CD14-positive monocyte (primary cell): ENCODE data around the gene CCDC33. TPM values are rescaled to one million over a fixed set of nuclear protein-coding genes. Genes with fewer than 3 reads are reported as not detected.

ENCODE experiments used
- DNase-seq, 3 donors: peaks; one replicate each; pipeline ENCODE4 v3.0.0-alpha.2; 2011 to 2022
- H2AFZ ChIP-seq: 2 replicates; pipeline ENCODE4 v1.6.0; 2012; ENCODE audit warnings: mild to moderate bottlenecking, low read depth, low read length, inconsistent platforms; ENCODE audit not compliant: insufficient read depth, poor library complexity, severe bottlenecking
- H3K27ac ChIP-seq, 2 donors: 1 replicate in 1 of 2; 2 replicates in 1 of 2; pipeline ENCODE4 v1.5.1; 2012 to 2013; ENCODE audit warnings: low read length in 2 of 2, control low read depth in 1 of 2, inconsistent platforms in 1 of 2, low read depth in 1 of 2, mild to moderate bottlenecking in 1 of 2
- H3K27me3 ChIP-seq, 2 donors: one replicate each; pipeline versions ENCODE4 v1.6.0 to v1.6.1; 2011 to 2013; ENCODE audit warnings: low read length in 2 of 2; ENCODE audit not compliant: control insufficient read depth in 2 of 2, insufficient read depth in 2 of 2
- H3K36me3 ChIP-seq, 2 donors: replicated peaks in 1 of 2; 1 replicate in 1 of 2; 2 replicates in 1 of 2; pipeline versions ENCODE4 v1.5.1 to v1.6.1; 2012 to 2013; ENCODE audit warnings: low read length in 2 of 2, control low read depth in 1 of 2, inconsistent platforms in 1 of 2, mild to moderate bottlenecking in 1 of 2; ENCODE audit not compliant: insufficient read depth in 2 of 2, control insufficient read depth in 1 of 2
- H3K4me1 ChIP-seq, 2 donors: 1 replicate in 1 of 2; 2 replicates in 1 of 2; pipeline versions ENCODE4 v1.5.1 to v1.6.1; 2012 to 2013; ENCODE audit warnings: low read length in 2 of 2, control low read depth in 1 of 2, inconsistent platforms in 1 of 2, mild to moderate bottlenecking in 1 of 2, moderate library complexity in 1 of 2; ENCODE audit not compliant: insufficient read depth in 2 of 2, control insufficient read depth in 1 of 2
- H3K4me2 ChIP-seq: replicated peaks from 2 replicates; pipeline ENCODE3; 2012; ENCODE audit warnings: low read length, moderate library complexity, mild to moderate bottlenecking; ENCODE audit not compliant: poor library complexity, severe bottlenecking; ENCODE audit errors: extremely low read depth
- H3K4me3 ChIP-seq, 3 experiments: fragments of 200-600 bp in 1 of 3; sonication (generic) in 1 of 3; replicated peaks in 1 of 3; 1 replicate in 2 of 3; 2 replicates in 1 of 3; pipeline ENCODE4 v1.5.1; 2011 to 2013; ENCODE audit warnings: low read length in 3 of 3, mild to moderate bottlenecking in 3 of 3, control low read depth in 2 of 3, low read depth in 2 of 3, inconsistent platforms in 1 of 3, moderate library complexity in 1 of 3
- H3K79me2 ChIP-seq: 2 replicates; pipeline ENCODE4 v1.6.0; 2012; ENCODE audit warnings: mild to moderate bottlenecking, control low read depth, inconsistent platforms, low read length, moderate library complexity; ENCODE audit not compliant: insufficient read depth
- H3K9ac ChIP-seq: 2 replicates; pipeline ENCODE4 v1.6.0; 2017; ENCODE audit warnings: low read length, mild to moderate bottlenecking; ENCODE audit not compliant: insufficient read depth, poor library complexity, severe bottlenecking
- H3K9me3 ChIP-seq, 2 donors: replicated peaks in 1 of 2; 1 replicate in 1 of 2; 2 replicates in 1 of 2; pipeline versions ENCODE4 v1.5.1 to v1.6.1; 2012 to 2013; ENCODE audit warnings: low read length in 2 of 2, control low read depth in 1 of 2; ENCODE audit not compliant: control insufficient read depth in 1 of 2, insufficient read depth in 1 of 2
- H4K20me1 ChIP-seq: 2 replicates; pipeline ENCODE4 v1.6.0; 2012; ENCODE audit warnings: mild to moderate bottlenecking, low read length, control low read depth, moderate library complexity; ENCODE audit not compliant: insufficient read depth
- H3K27ac Mint-ChIP-seq, 7 donors: one replicate each; pipeline ENCODE4 v1.8.0; 2020; ENCODE audit warnings: mild to moderate bottlenecking in 7 of 7, mixed read lengths in 7 of 7, moderate library complexity in 6 of 7, inconsistent platforms in 2 of 7
- H3K27me3 Mint-ChIP-seq, 3 donors: one replicate each; pipeline ENCODE4 v1.8.0; 2021 to 2022; ENCODE audit warnings: low read depth in 3 of 3, mild to moderate bottlenecking in 3 of 3, mixed read lengths in 3 of 3, moderate library complexity in 3 of 3, inconsistent platforms in 1 of 3
- H3K36me3 Mint-ChIP-seq, 2 donors: one replicate each; pipeline ENCODE4 v1.8.0; 2020; ENCODE audit warnings: mixed read lengths in 2 of 2, inconsistent platforms in 1 of 2, mild to moderate bottlenecking in 1 of 2
- H3K4me1 Mint-ChIP-seq: one replicate; pipeline ENCODE4 v1.8.0; 2020; ENCODE audit warnings: mild to moderate bottlenecking, mixed read lengths
- H3K4me3 Mint-ChIP-seq, 2 donors: one replicate each; pipeline ENCODE4 v1.8.0; 2020; ENCODE audit warnings: mild to moderate bottlenecking in 2 of 2, mixed read lengths in 2 of 2, moderate library complexity in 1 of 2
- H3K9me3 Mint-ChIP-seq, 7 donors: one replicate each; pipeline ENCODE4 v1.8.0; 2020 to 2022; ENCODE audit warnings: mixed read lengths in 7 of 7, mild to moderate bottlenecking in 6 of 7, moderate library complexity in 6 of 7, inconsistent platforms in 2 of 7
- CTCF ChIP-seq: fragments of 200-600 bp; IDR thresholded peaks from one replicate; pipeline ENCODE4 v1.8.0; 2022; ENCODE audit warnings: antibody characterized with exemption, mild to moderate bottlenecking
- WGBS: methylation state at CpG from one replicate; pipeline ENCODE4 v1.1.5; 2013; ENCODE audit warnings: missing lambda C conversion rate; ENCODE audit not compliant: insufficient coverage; 5-methylcytosine and 5-hydroxymethylcytosine counted together
- intact Hi-C, 2 donors: fragments of 100-400 bp; cut with micrococcal nuclease; formaldehyde crosslinking; loops; one replicate each; pipeline versions ENCODE4 v1.15.0 to v1.15.1; 2023
- polyA plus RNA-seq, 3 donors: library from polyadenylated mRNA; depleted of rRNA in 1 of 3; unstranded in 2 of 3; stranded (reverse) in 1 of 3; fragments of 300-500 nt in 2 of 3; fragments of >200 nt in 1 of 3; fragmentation: Illumina TruSeq in 2 of 3; gene quantifications; 1 replicate in 2 of 3; 2 replicates in 1 of 3; pipeline ENCODE4 v1.2.3, GENCODE V29; 2012 to 2021

The CCDC33 gene
- polyA plus RNA-seq, 3 donors, result not detected

- Histone ChIP-seq H2AFZ (no peak overlapping the region), H3K36me3 (no peaks in the 10 kb centered on the region), H3K4me2 (no peak overlapping the region), H3K27ac (no peak overlapping the region), H3K27me3 (no peaks in the 10 kb centered on the region), H3K9me3 (peaks cover 5 to 15% of the 10 kb centered on the region in 2 donors), H3K79me2 (no peaks in the 10 kb centered on the region), H3K4me3 (no peak overlapping the region), H3K4me1 (peaks cover 13 to 18% of the 10 kb centered on the region in 2 donors), H4K20me1 (no peaks in the 10 kb centered on the region), H3K9ac (no peak overlapping the region)
- Mint-ChIP-seq H3K4me1 (peaks cover 21% of the 10 kb centered on the region), H3K4me3 (no peak overlapping the region), H3K27me3 (peaks cover 2 to 6% (median 3%) of the 10 kb centered on the region in 3 donors), H3K36me3 (no peaks in the 10 kb centered on the region), H3K27ac (no peak overlapping the region), H3K9me3 (peaks cover 7 to 16% (median 13%) of the 10 kb centered on the region in 7 donors)
- intact Hi-C loops, result no loop called here
- WGBS, result 63% methylated on average over 4 of the region's 9 CpGs
- TF ChIP-seq CTCF, result no peak
- no peak for DNase-seq
Observed at GRCh38 chr15:74336061-74337005, 100.2 kb downstream of the CCDC33 start.

- Histone ChIP-seq H4K20me1 (no peaks in the 10 kb centered on the region), H3K4me3 (no peak overlapping the region), H2AFZ (no peak overlapping the region), H3K79me2 (no peaks in the 10 kb centered on the region), H3K4me1 (peaks cover 13 to 18% of the 10 kb centered on the region in 2 donors), H3K9me3 (peaks cover 5 to 15% of the 10 kb centered on the region in 2 donors), H3K9ac (no peak overlapping the region), H3K27ac (no peak overlapping the region), H3K36me3 (no peaks in the 10 kb centered on the region), H3K4me2 (no peak overlapping the region), H3K27me3 (no peaks in the 10 kb centered on the region)
- 92% methylated on average over 4 of the region's 5 CpGs for WGBS
- H3K4me3 Mint-ChIP-seq, result no peak overlapping the region
- peaks cover 7 to 16% (median 13%) of the 10 kb centered on the region in 7 donors for H3K9me3 Mint-ChIP-seq
- H3K27ac Mint-ChIP-seq, result no peak overlapping the region
- intact Hi-C loops, result no loop called here
- H3K4me1 Mint-ChIP-seq, result peaks cover 21% of the 10 kb centered on the region
- H3K27me3 Mint-ChIP-seq, result peaks cover 2 to 10% (median 9%) of the 10 kb centered on the region in 3 donors
- no peak for TF ChIP-seq CTCF
- DNase-seq, result no peak
- H3K36me3 Mint-ChIP-seq, result no peaks in the 10 kb centered on the region
Observed at GRCh38 chr15:74337146-74337545, 101.0 kb downstream of the CCDC33 start.
